Prostate gland (tissue), 2 donors: ENCODE measurements around the gene SOX30.

Source experiments
- POLR2AphosphoS5 ChIP-seq: sonication (generic); formaldehyde crosslinking; IDR thresholded peaks from one replicate; pipeline ENCODE4 v1.6.1; 2017; ENCODE audit warnings: antibody characterized with exemption
- TF ChIP-seq, protein P1 (sequence below), 4 experiments: fragments of 200-600 bp in 2 of 4; fragments of 450-650 bp in 2 of 4; sonication (generic) in 2 of 4; IDR thresholded peaks; 1 replicate in 3 of 4; 2 replicates in 1 of 4; pipeline ENCODE4 v1.5.1; 2016 to 2019; ENCODE audit warnings: antibody characterized with exemption in 4 of 4, mild to moderate bottlenecking in 2 of 4, moderate library complexity in 2 of 4

DNA sequence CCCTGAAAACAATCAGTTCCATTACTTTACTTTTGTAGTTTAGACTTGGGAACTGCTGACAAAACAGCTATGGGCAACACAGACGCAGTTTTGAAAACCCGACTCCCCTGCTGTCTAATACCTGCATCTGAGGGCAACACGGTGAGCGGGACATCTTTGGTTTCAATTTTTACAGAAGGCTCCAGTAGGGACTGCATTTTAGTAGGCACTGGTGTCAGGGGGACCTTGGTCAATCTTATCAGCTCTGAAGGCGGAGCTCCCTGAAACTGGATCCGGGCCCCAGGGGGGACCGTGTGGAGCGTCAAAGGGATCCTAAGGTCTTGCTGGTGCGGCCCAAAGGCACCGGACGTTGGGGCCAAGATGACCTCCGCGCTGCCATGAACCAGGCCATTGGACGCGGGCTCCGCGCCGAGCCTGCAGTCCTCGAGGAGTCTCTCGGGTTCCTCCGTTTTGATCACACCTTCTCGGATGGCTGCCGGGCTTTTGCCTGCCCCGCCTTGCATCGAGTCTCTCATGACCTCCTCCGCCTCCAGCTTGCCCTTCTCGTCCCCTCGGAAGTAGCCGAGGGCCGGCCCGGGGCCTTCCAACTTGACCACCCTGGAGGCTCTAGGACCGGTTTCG, 1.1 kb downstream of the SOX30 start:
- TF ChIP-seq, protein P1, sequence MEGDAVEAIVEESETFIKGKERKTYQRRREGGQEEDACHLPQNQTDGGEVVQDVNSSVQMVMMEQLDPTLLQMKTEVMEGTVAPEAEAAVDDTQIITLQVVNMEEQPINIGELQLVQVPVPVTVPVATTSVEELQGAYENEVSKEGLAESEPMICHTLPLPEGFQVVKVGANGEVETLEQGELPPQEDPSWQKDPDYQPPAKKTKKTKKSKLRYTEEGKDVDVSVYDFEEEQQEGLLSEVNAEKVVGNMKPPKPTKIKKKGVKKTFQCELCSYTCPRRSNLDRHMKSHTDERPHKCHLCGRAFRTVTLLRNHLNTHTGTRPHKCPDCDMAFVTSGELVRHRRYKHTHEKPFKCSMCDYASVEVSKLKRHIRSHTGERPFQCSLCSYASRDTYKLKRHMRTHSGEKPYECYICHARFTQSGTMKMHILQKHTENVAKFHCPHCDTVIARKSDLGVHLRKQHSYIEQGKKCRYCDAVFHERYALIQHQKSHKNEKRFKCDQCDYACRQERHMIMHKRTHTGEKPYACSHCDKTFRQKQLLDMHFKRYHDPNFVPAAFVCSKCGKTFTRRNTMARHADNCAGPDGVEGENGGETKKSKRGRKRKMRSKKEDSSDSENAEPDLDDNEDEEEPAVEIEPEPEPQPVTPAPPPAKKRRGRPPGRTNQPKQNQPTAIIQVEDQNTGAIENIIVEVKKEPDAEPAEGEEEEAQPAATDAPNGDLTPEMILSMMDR (IDR thresholded peaks at IDR 0.05): no peak
- TF ChIP-seq POLR2AphosphoS5: no peak
